ENCODE results near the gene IL22RA1.

GRCh38 chr1:24123611-24124010, 19.3 kb downstream of the IL22RA1 start:
- TF ChIP-seq CTCF (IDR thresholded peaks at IDR 0.05): no peak
- TF ChIP-seq EZH2 (IDR thresholded peaks at IDR 0.05): no peak
- TF ChIP-seq EZH2phosphoT487 (IDR thresholded peaks at IDR 0.05): no peak
